ENCODE measurements around the gene H1-8. TPM values are rescaled to one million over a fixed set of nuclear protein-coding genes. Genes with fewer than 3 reads are reported as not detected.

The H1-8 gene
- total and polyA plus RNA-seq, 9 of the 15 experiments (the other 6 are each of a cell fraction or from before 2014, with no cell fraction given): not detected

GRCh38 chr3:129513705-129514104, 29.3 kb upstream of the H1-8 start:
- H3K36me3 ChIP-seq (ENCODE audit: control insufficient read depth, insufficient read depth, low read length): no peaks in the 10 kb centered on the region
- TF ChIP-seq ATF4 (CRISPR knock-in tag; IDR thresholded peaks at IDR 0.05): no peak
- in situ Hi-C loops (cut with MboI) (no loop called here), intact Hi-C loops (cut with micrococcal nuclease) (no loop called here)
- BruUV-seq (replicated peaks): no TSS peak
- ATAC-seq (no peak), FAIRE-seq (no peak), DNase-seq (ENCODE audit: extremely low read depth in 1 of 4, low spot score in 3 of 4) (no peak)
- H3K79me2 ChIP-seq (ENCODE audit: control insufficient read depth, insufficient read depth, low read length): no peaks in the 10 kb centered on the region
- no peak overlapping the region for H3K4me3 ChIP-seq
- WGBS (ENCODE audit: insufficient coverage, low coverage, missing lambda C conversion rate): 55% methylated on average over 5 of the region's 8 CpGs
- no peaks in the 10 kb centered on the region for H3K9me1 ChIP-seq (ENCODE audit: control insufficient read depth, insufficient read depth, low read length)
- no peak overlapping the region for H3K4me2 ChIP-seq (ENCODE audit: insufficient read depth, low read length)
- H3K27me3 ChIP-seq (ENCODE audit: control insufficient read depth in 2 of 2, insufficient read depth in 2 of 2, low read length in 2 of 2): no peaks in the 10 kb centered on the region
- H3K27ac ChIP-seq (ENCODE audit: extremely low read depth, low read depth, low read length): no peak overlapping the region
- no peak overlapping the region for H2AFZ ChIP-seq (ENCODE audit: low read depth, low read length)
- no peaks in the 10 kb centered on the region for H4K20me1 ChIP-seq (replicated peaks; ENCODE audit: control insufficient read depth, insufficient read depth, low read length)
- no peaks in the 10 kb centered on the region for H3K4me1 ChIP-seq (replicated peaks in 1 of 2; ENCODE audit: control insufficient read depth in 2 of 2, insufficient read depth in 2 of 2, low read length in 2 of 2)
- H3K9me3 ChIP-seq (replicated peaks; ENCODE audit: control insufficient read depth, insufficient read depth, low read depth, low read length): no peaks in the 10 kb centered on the region
- CTCF ChIA-PET (ENCODE audit: low intra/inter-chr PET ratio): no interaction called here
- POLR2A ChIA-PET: no interaction called here
- H3K9ac ChIP-seq (ENCODE audit: insufficient read depth in 1 of 2, low read depth in 2 of 2, low read length in 2 of 2): no peak overlapping the region

- ChIA-PET CTCF (ENCODE audit: low intra/inter-chr PET ratio) (no interaction called here), POLR2A (no interaction called here)
- TF ChIP-seq CGGBP1 (CRISPR knock-in tag; IDR thresholded peaks at IDR 0.05) (no peak), POLR2G (IDR thresholded peaks at IDR 0.05; ENCODE audit: low read depth, low read length) (no peak), YBX1 (IDR thresholded peaks at IDR 0.05) (no peak), ZNF217 (CRISPR knock-in tag; IDR thresholded peaks at IDR 0.05) (no peak), CSDE1 (IDR thresholded peaks at IDR 0.05) (no peak)
- DNase-seq (ENCODE audit: extremely low read depth in 1 of 4, low spot score in 3 of 4) (no peak), FAIRE-seq (no peak), ATAC-seq (no peak)
- BruUV-seq (replicated peaks): no TSS peak
- no peak overlapping the region for H2AFZ ChIP-seq (ENCODE audit: low read depth, low read length)
- intact Hi-C loops (cut with micrococcal nuclease): no loop called here
- H3K4me2 ChIP-seq (ENCODE audit: insufficient read depth, low read length): no peak overlapping the region
- in situ Hi-C loops (cut with MboI): no loop called here
- H3K27ac ChIP-seq (ENCODE audit: extremely low read depth, low read depth, low read length): no peak overlapping the region
- H3K4me3 ChIP-seq: no peak overlapping the region
- no peaks in the 10 kb centered on the region for H3K79me2 ChIP-seq (ENCODE audit: control insufficient read depth, insufficient read depth, low read length)
- H3K9me3 ChIP-seq (replicated peaks; ENCODE audit: control insufficient read depth, insufficient read depth, low read depth, low read length): no peaks in the 10 kb centered on the region
- no peaks in the 10 kb centered on the region for H3K27me3 ChIP-seq (ENCODE audit: control insufficient read depth in 2 of 2, insufficient read depth in 2 of 2, low read length in 2 of 2)
- no peaks in the 10 kb centered on the region for H4K20me1 ChIP-seq (replicated peaks; ENCODE audit: control insufficient read depth, insufficient read depth, low read length)
- WGBS (ENCODE audit: insufficient coverage, low coverage, missing lambda C conversion rate): 72% methylated on average over 9 of the region's 10 CpGs
- H3K9ac ChIP-seq (ENCODE audit: insufficient read depth in 1 of 2, low read depth in 2 of 2, low read length in 2 of 2): no peak overlapping the region
- H3K36me3 ChIP-seq (ENCODE audit: control insufficient read depth, insufficient read depth, low read length): no peaks in the 10 kb centered on the region
- H3K9me1 ChIP-seq (ENCODE audit: control insufficient read depth, insufficient read depth, low read length): no peaks in the 10 kb centered on the region
- no peaks in the 10 kb centered on the region for H3K4me1 ChIP-seq (replicated peaks in 1 of 2; ENCODE audit: control insufficient read depth in 2 of 2, insufficient read depth in 2 of 2, low read length in 2 of 2)
These were observed 28.9 kb upstream of the H1-8 start for GRCh38 chr3:129514110-129514509.
